RKO (cell line): ENCODE results near the gene SHKBP1.
"Not testable (repeated sequence)": the region's sequence is repeated elsewhere in the genome, so short reads cannot be mapped to it uniquely, and the experiment has no call there.

Experiments used
- DNase-seq: peaks from one replicate; pipeline ENCODE4 v3.0.0-alpha.2; 2016; ENCODE audit warnings: low spot score

SHKBP1 gene

DNA sequence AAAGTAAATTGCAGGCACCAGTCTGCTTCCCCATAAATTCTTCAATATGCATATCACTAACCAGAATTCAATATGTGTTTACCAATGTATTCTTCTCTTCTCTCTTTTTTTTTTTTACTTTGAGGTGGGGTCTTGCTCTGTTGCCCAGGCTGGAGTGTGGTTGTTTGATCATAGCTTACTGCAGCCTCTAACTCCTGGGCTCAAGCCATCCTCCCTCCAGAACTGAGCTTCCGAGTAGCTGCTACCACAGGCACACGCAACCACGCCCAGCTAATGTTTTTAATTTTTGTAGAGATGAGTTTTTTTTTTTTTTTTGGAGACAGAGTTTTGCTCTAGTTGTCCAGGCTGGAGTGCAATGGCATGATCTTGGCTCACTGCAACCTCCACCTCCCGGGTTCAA lies 41.3 kb downstream of the SHKBP1 start:
- DNase-seq = no peak

DNA sequence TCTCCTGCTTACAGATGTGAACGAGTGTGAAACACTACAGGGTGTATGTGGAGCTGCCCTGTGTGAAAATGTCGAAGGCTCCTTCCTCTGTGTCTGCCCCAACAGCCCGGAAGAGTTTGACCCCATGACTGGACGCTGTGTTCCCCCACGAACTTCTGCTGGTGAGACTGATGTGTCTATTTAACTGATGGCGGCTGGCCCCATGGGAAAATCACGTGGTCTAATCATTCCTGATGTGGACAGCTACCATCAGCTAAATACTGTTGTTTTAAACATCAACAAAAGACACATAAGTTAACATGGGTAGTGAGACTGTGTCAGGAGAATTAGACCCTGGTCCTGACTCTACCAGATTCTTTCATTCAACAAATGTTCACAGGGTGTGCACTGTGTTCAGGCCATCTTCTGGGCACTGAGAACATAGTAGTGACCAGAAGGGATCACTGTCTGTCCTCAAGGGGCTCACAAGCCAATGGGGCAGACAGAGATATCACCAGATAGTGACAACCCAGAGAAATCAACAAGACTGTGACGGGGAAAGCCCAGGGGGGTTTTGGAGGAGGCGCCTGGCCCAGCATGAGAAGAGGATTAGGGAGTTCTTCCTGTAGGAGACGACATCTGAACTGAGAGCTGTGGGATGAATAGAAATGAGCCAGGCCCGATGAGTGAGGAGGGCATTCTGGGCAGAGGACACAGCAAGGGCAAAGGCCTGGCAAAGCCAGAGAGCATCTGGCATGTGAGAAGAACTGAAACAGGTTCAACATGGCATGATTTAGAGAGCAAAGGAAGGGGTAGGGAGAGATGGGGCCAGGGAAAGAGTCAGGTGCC lies 42.9 kb downstream of the SHKBP1 start:
- DNase-seq = no peak

DNA sequence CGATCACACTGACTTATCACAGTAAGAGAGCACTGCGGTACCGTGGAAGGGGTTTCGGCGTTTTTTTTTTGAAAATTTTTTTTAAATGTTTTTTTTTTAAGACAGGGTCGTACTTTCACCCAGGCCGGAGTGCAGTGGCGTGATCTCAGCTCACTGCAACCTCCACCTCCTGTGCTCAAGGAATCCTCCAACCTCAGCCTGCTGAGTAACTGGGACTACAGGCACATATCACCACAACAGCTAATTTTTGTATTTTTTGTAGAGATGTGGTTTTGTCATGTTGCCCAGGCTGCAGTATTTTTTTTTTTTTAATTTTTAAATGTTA lies 43.5 kb downstream of the SHKBP1 start:
- DNase-seq = no peak

DNA sequence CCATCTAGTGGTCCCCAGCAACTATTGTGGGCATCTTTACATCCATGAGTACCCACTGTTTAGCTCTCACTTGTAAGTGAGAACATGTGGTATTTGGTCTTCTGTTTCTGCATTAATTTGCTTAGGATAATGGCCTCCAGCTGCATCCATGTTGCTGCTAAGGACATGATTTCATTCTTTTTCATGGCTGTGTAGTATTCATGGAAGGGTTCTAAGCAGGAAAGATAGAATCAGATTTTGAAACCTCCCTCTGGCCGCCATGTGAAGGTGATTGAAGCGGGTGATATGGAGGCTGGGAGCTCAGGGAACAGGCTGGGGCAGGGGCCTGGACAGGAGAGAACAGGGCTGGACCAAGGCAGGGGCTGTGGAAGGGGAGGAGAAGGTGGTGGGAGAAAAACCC lies 44.6 kb downstream of the SHKBP1 start:
- DNase-seq = no peak

DNA sequence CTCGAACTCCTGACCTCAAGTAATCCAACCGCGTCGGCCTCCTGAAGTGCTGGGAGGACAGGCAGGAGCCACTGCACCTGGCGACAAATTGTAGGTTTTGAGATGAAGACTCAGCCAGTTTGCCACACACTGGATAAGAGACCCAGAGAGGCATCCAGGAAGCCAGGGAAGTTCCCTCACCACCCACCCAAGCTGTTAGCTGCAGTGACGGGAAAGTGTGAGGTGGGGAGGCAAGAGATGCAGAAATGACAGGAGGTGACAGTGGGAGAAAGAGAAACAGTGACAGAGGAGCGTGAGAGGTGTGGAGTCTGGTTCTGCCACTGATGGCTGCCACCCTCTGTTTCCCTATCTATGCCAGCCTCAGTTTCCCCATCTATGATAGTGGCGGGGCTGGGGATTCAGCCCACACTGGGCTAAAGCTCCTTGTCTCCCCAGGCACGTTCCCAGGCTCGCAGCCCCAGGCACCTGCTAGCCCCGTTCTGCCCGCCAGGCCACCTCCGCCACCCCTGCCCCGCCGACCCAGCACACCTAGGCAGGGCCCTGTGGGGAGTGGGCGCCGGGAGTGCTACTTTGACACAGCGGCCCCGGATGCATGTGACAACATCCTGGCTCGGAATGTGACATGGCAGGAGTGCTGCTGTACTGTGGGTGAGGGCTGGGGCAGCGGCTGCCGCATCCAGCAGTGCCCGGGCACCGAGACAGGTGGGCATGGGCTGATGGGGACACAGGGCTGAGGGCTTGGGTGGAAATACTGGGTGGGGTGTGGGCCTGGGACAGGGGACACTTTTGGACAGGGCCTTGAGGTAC lies 45.5 kb downstream of the SHKBP1 start:
- DNase-seq = no peak

DNA sequence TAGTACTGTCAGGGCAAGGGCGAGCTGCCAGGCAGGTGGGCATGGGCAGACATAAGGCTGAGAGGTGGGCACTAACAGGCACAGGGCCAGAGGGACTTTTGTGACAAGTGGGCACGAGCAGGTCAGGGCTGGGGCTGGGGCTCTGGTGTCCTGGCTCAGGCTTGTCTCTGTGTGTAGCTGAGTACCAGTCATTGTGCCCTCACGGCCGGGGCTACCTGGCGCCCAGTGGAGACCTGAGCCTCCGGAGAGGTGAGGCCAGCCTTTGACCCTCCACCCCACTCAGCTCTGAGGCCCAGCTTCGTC lies 46.1 kb downstream of the SHKBP1 start:
- DNase-seq = no peak

DNA sequence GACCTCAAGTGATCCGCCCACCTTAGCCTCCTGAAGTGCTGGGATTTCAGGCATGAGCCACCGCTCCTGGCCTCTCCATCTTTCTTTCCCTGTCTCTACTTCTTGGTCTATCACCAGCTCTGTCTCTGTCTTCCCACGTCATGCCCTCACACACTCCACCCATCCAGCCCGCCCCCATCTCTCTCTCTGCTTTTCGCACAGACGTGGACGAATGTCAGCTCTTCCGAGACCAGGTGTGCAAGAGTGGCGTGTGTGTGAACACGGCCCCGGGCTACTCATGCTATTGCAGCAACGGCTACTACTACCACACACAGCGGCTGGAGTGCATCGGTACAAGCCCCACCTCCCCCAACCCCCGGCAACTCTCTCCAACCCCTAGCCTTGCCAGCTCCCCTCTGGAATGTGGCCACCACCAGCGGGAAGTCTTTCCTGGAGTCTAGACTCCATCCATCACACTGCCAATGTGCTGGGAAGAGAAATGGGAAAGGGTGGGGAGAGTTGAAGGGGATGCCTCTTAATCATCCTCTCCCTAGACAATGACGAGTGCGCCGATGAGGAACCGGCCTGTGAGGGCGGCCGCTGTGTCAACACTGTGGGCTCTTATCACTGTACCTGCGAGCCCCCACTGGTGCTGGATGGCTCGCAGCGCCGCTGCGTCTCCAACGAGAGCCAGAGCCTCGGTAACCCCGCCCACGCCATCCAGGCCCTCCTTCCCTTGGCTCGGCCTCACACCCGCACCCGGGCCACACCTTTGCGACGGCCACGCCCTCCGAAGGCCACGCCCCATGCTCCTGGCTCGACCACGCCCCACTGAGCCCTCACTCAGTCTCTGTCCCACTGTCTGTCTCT lies 47.0 kb downstream of the SHKBP1 start:
- no peak for DNase-seq

DNA sequence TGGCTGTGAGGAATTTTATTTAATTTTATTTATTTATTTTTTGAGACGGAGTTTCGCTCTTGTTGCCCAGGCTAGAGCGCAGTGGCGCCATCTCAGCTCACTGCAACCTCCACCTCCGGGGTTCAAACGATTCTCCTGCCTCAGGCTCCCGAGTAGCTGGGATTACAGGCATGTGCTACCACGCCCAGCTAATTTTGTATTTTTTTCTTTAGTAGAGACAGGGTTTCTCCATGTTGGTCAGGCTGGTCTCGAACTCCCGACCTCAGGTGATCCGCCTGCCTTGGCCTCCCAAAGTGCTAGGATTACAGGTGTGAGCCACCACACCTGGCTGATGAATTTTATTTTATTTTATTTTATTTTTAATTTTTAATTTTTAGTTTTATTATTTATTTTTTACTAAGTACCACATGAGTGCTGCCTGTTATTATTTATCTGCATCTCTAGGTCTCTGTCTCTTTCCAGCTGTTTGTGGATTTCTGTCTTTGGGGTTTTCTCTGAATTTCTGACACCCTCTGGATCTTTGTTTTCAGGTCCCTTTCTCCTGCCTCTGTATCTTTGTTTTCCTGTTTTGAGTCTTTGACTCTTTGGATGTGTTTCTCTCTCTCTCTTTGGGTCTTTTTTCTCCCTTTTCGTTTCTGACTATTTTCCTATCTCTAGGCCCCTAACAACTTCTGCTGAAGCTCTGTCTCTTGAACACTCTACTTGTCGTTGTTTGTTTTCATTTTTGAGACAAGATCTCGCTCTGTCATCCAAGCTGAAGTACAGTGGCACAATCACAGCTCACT lies 47.9 kb downstream of the SHKBP1 start:
- not testable (repeated sequence) for DNase-seq

DNA sequence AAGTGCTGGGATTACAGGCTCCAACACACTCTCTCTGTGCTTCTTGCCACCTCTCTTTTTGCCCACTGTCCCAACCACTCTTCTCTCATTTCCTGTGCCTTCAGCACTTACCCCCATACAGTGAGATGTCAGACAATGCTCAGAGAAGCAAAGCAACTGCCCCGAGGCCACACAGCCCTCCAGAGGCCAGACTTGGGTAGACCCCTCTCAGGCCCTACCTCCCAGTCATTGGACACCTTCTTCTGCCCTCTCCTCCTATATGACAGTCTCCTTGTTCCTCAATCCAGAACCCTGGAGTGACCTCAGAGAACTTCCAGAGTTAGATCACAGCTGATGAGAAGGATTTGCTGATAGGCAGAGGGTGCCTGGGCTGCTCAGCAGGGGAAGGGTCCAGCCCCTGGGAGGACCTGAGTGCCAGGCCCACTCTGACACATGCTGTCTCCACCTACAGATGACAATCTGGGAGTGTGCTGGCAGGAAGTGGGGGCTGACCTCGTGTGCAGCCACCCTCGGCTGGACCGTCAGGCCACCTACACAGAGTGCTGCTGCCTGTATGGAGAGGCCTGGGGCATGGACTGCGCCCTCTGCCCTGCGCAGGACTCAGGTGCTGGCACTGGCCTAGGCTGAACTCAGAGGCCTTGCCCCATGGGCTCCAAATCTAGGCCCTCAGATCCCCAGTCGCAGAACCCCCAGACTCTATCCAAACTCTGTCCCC lies 48.9 kb downstream of the SHKBP1 start:
- DNase-seq = no peak

DNA sequence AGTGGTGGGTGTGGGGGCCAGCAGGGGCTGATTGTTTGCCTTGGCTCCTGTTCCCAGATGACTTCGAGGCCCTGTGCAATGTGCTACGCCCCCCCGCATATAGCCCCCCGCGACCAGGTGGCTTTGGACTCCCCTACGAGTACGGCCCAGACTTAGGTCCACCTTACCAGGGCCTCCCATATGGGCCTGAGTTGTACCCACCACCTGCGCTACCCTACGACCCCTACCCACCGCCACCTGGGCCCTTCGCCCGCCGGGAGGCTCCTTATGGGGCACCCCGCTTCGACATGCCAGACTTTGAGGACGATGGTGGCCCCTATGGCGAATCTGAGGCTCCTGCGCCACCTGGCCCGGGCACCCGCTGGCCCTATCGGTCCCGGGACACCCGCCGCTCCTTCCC lies 50.2 kb downstream of the SHKBP1 start:
- DNase-seq = no peak

DNA sequence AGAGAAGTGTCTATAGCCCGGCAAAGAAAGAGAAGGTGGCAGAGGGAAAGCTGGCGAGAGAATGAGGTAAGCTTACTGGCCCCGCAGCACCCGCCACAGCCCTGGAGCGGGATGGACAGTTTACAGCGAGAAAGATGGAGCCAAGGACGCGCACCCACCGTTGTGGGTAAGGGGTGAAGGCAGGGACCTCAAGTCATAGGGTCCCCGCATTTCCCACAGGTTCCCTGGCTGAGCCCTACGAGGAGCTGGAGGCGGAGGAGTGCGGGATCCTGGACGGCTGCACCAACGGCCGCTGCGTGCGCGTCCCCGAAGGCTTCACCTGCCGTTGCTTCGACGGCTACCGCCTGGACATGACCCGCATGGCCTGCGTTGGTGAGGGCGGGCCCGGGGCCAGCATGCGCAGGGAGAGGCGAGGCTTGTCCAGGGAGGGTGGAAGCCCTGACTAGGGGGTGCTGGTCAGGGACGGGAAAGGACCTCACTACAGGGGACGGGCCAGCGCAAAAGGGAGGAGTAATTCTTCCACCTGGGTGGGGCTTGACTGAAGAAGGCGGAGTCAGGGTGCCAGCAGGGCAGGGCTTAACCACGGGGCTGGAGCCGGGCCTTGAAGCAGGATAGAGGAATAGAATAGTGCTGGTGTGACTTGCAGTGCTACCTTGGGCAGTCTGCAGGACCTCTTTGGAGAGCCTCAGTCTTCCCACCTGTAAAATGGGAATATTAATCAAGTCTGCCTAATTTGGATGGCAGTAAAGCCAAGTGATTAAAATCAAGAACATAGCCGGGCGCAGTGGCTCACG lies 51.0 kb downstream of the SHKBP1 start:
- DNase-seq = no peak

DNA sequence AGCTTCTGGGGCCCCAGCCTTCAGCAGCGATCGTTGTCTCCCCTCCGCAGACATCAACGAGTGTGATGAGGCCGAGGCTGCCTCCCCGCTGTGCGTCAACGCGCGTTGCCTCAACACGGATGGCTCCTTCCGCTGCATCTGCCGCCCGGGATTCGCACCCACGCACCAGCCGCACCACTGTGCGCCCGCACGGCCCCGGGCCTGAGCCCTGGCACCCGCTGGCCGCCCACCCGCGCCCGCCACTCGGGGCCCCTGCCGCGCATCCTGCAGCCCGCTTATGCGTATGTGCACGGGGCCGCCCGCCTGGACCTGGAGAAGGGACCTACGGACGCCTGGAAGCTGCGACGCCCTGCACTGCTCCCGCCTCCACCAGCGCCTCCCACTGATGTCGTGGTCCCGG lies 52.7 kb downstream of the SHKBP1 start:
- DNase-seq = no peak

DNA sequence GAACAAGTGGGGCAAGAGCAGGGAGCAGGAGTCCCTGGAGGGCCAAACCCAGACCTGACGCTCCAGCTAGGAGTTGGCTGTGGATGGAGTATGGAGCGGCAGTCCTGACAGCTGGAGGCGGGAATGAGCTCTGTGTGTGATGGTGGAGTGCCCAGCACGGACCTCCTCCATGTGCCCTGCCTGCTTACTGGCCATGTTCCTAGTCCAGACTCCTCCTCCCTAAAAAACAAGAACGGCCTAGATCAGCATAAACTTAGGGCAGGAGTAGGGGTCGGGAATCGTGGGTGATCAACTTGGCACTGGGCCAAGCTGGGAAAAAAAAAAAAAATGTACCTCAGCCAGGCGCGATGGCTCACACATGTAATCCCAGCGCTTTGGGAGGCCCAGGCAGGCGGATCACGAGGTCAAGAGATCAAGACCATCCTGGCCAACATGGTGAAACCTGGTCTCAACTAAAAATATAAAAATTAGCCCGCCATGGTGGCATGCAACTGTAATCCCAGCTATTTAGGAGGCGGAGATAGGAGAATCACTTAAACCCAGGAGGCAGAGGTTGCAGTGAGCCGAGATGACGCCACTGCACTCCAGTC lies 54.0 kb downstream of the SHKBP1 start:
- no peak for DNase-seq

DNA sequence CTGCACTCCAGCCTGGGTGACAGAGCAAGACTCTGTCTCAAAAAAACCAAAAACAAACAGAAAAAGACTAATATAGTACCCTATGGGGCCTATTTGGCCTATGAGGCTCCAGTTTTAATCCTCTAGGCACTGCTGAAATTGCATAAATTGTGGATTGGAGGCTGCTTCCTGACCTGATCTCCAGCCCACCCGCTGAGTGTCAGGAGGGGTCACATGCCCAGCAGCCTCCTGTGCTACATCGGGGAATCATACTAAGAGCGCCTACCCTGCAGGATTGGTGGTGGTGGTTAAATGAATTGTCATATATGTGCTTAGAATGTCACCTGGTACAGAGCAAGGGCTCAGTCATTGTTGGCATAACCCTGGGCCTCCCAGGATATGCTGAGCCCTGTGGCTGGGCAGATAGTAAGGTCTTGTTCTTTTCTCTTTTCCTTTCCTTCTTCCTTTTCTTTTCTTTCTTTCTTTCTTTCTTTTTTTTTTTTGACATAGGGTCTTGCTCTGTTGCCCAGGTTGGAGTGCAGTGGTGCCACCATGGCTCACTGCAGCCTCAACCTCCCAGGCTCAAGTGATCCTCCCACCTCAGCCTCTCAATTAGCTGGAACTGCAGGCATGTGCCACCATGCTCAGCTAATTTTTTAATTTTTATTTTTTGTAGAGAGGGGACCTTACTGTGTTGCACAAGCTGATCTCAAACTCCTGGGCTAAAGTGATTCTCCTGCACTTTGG lies 55.8 kb downstream of the SHKBP1 start:
- DNase-seq = no peak

DNA sequence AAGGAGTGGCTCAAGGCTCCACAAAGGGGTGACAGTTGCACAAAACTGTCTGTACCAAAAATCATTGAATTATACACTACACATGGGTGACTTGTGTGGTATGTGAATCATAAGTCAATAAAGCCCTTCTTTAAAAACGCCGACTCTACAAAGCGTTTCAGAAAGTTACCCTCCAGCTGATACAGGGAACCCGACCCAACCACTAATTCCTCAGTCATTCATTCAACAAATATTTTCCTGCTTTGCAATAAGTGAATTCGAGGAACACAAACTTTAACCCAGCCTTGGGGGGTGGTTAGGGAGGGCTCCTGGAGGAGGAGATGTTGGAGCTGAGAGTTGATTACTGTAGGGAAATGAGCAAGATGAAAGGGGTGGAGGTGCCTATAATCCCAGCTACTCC lies 56.5 kb downstream of the SHKBP1 start:
- no peak for DNase-seq

DNA sequence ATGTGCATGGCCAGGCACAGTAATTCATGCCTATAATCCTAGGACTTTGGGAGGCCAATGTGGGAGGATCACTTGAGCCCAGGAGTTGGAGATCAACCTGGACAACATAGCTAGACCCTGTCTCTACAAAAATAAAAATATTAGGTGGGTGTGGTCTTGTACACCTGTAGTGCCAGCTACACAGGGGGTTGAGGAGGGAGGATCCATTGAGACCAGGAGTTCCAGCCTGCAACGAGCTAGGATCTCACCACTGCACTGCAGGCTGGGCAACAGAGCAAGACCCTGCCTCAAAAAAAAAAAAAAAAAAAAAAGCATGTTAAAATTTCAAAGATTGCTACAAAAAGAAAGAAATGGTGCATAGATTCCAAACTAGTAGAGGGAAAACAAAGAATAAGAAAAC lies 61.7 kb downstream of the SHKBP1 start:
- DNase-seq = no peak

DNA sequence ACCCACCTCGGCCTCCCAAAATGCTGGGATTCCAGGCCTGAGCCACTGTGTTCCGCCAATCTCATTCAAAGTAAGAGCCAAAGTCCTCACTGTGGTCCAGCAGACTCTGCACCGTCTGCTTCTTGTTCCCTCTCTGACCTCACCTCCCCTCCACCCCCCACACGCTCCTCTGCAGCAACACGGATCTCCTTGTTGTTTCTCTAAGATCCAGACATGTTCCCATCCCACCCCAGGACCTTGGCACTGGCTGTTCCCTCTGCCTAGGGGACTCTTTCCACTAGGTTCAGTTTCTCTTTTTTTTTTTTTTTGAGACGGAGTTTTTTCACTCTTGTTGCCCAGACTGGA lies 62.9 kb downstream of the SHKBP1 start:
- DNase-seq = no peak

DNA sequence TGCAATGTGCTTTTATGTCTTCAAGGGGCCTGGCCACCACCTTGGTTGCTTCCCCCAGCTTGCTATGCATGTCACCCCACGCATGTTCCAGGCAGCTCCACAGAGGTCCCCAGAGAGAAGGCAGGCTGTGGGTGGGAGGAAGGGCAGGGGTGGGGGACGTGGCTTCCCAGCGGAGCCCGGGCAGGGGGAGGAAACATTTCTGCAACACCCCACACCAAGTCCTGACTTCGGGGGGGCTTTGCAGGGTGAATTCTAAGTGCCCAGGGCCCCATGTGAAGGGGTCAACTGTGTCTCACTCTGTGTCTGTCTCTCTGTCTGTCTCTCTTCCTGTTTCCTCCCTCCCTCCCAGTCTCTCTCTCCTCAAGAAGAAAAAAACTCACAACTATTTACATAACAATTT lies 64.1 kb downstream of the SHKBP1 start:
- no peak for DNase-seq
